ENCODE data around the gene FBXO24. TPM values are rescaled to one million over a fixed set of nuclear protein-coding genes. Genes with fewer than 3 reads are reported as not detected.

The FBXO24 gene
- total and polyA plus RNA-seq, 9 of the 15 experiments (the other 6 are each of a cell fraction or from before 2014, with no cell fraction given) = 0.17 to 0.95 (median 0.50) TPM

GRCh38 chr7:100626055-100626454 is 39.9 kb downstream of the FBXO24 start (continued):
- no peak for TF ChIP-seq BRCA1 (IDR thresholded peaks at IDR 0.05)
- TF ChIP-seq BRCA1 (CRISPR knock-in tag; IDR thresholded peaks at IDR 0.05) = no peak
- peak; percentile 100 for TF ChIP-seq RBM25 (IDR thresholded peaks at IDR 0.05; ENCODE audit: low read depth, low read length, severe bottlenecking)
- no peak for TF ChIP-seq PPARD (CRISPR knock-in tag; IDR thresholded peaks at IDR 0.05)
- peak; percentile 92 for TF ChIP-seq PTBP1 (IDR thresholded peaks at IDR 0.05; ENCODE audit: low read depth, low read length)
- TF ChIP-seq MTA1 (IDR thresholded peaks at IDR 0.05; ENCODE audit: borderline replicate concordance) = 0 out of 2 replicates have a peak, but pooled peaks have one; percentile 44
- peak; percentile 79 for TF ChIP-seq HDAC2 (IDR thresholded peaks at IDR 0.05)
- TF ChIP-seq HDAC1 (IDR thresholded peaks at IDR 0.05) = peak; percentile 15 to 47; a peak in 2 of 4 replicates
- TF ChIP-seq, protein P1, sequence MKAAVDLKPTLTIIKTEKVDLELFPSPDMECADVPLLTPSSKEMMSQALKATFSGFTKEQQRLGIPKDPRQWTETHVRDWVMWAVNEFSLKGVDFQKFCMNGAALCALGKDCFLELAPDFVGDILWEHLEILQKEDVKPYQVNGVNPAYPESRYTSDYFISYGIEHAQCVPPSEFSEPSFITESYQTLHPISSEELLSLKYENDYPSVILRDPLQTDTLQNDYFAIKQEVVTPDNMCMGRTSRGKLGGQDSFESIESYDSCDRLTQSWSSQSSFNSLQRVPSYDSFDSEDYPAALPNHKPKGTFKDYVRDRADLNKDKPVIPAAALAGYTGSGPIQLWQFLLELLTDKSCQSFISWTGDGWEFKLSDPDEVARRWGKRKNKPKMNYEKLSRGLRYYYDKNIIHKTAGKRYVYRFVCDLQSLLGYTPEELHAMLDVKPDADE (conservative IDR thresholded peaks at IDR 0.05; ENCODE audit: control insufficient read depth, low read depth, low read length) = no peak
- peak; percentile 90 to 95 for TF ChIP-seq KDM1A (IDR thresholded peaks at IDR 0.05)
- TF ChIP-seq MAFG (tag; conservative IDR thresholded peaks at IDR 0.05) = no peak
- no peak for TF ChIP-seq SAFB (IDR thresholded peaks at IDR 0.05; ENCODE audit: borderline replicate concordance, low read depth, low read length)
- TF ChIP-seq, protein P2, sequence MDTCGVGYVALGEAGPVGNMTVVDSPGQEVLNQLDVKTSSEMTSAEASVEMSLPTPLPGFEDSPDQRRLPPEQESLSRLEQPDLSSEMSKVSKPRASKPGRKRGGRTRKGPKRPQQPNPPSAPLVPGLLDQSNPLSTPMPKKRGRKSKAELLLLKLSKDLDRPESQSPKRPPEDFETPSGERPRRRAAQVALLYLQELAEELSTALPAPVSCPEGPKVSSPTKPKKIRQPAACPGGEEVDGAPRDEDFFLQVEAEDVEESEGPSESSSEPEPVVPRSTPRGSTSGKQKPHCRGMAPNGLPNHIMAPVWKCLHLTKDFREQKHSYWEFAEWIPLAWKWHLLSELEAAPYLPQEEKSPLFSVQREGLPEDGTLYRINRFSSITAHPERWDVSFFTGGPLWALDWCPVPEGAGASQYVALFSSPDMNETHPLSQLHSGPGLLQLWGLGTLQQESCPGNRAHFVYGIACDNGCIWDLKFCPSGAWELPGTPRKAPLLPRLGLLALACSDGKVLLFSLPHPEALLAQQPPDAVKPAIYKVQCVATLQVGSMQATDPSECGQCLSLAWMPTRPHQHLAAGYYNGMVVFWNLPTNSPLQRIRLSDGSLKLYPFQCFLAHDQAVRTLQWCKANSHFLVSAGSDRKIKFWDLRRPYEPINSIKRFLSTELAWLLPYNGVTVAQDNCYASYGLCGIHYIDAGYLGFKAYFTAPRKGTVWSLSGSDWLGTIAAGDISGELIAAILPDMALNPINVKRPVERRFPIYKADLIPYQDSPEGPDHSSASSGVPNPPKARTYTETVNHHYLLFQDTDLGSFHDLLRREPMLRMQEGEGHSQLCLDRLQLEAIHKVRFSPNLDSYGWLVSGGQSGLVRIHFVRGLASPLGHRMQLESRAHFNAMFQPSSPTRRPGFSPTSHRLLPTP (IDR thresholded peaks at IDR 0.05; ENCODE audit: borderline replicate concordance, extremely low read depth, insufficient read length) = peak; percentile 44
- peak; percentile 22; the same call in 1 of the 2 replicates for TF ChIP-seq ZC3H8 (IDR thresholded peaks at IDR 0.05)
- TF ChIP-seq, protein P3, sequence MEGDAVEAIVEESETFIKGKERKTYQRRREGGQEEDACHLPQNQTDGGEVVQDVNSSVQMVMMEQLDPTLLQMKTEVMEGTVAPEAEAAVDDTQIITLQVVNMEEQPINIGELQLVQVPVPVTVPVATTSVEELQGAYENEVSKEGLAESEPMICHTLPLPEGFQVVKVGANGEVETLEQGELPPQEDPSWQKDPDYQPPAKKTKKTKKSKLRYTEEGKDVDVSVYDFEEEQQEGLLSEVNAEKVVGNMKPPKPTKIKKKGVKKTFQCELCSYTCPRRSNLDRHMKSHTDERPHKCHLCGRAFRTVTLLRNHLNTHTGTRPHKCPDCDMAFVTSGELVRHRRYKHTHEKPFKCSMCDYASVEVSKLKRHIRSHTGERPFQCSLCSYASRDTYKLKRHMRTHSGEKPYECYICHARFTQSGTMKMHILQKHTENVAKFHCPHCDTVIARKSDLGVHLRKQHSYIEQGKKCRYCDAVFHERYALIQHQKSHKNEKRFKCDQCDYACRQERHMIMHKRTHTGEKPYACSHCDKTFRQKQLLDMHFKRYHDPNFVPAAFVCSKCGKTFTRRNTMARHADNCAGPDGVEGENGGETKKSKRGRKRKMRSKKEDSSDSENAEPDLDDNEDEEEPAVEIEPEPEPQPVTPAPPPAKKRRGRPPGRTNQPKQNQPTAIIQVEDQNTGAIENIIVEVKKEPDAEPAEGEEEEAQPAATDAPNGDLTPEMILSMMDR (IDR thresholded peaks at IDR 0.05 in 2 of 3, conservative IDR thresholded peaks at IDR 0.05 in 1 of 3; ENCODE audit: insufficient read depth in 2 of 3, low read depth in 1 of 3, low read length in 3 of 3) = no peak
- 0 out of 2 replicates have a peak, but pooled peaks have one; percentile 29 for TF ChIP-seq ZBTB26 (CRISPR knock-in tag; IDR thresholded peaks at IDR 0.05)
- no peak for TF ChIP-seq FOSL1 (tag; conservative IDR thresholded peaks at IDR 0.05)
- TF ChIP-seq KDM5B (IDR thresholded peaks at IDR 0.05; ENCODE audit: insufficient replicate concordance, low read depth, low read length) = no peak
- TF ChIP-seq ZNF24 (IDR thresholded peaks at IDR 0.05) = 0 out of 2 replicates have a peak, but pooled peaks have one; percentile 12
- TF ChIP-seq DACH1 (IDR thresholded peaks at IDR 0.05; ENCODE audit: partially characterized antibody) = peak; percentile 46
- no peak for TF ChIP-seq JUNB (CRISPR knock-in tag; conservative IDR thresholded peaks at IDR 0.05)
- TF ChIP-seq ZFP36 (IDR thresholded peaks at IDR 0.05; ENCODE audit: low read depth, low read length, partially characterized antibody) = peak; percentile 100
- TF ChIP-seq ZNF695 (CRISPR knock-in tag; IDR thresholded peaks at IDR 0.05) = no peak
- TF ChIP-seq MAFK (IDR thresholded peaks at IDR 0.05; ENCODE audit: low read length) = no peak
